IMR-90 (cell line): Measurements from ENCODE around the gene APOA4.

Experiments
- BHLHE40 ChIP-seq: fragments of 150-350 bp; IDR thresholded peaks from 2 replicates; pipeline ENCODE4 v1.6.1; 2016; ENCODE audit warnings: mild to moderate bottlenecking, low read depth, low read length
- CEBPB ChIP-seq: IDR thresholded peaks from 2 replicates; pipeline ENCODE4 v1.6.1; 2012; ENCODE audit warnings: low read depth, low read length, improper control_type of control experiment
- FOS ChIP-seq: fragments of 150-350 bp; IDR thresholded peaks from 2 replicates; pipeline ENCODE4 v1.6.1; 2016; ENCODE audit warnings: low read depth, low read length
- POLR2A ChIP-seq: IDR thresholded peaks from 2 replicates; pipeline ENCODE4 v1.6.1; 2012; ENCODE audit warnings: mild to moderate bottlenecking, low read depth, low read length
- RAD21 ChIP-seq: IDR thresholded peaks from 2 replicates; pipeline ENCODE4 v1.6.1; 2012; ENCODE audit warnings: low read length, improper control_type of control experiment
- SMC3 ChIP-seq: fragments of 150-350 bp; IDR thresholded peaks from 2 replicates; pipeline ENCODE4 v1.6.1; 2016; ENCODE audit warnings: low read depth, mild to moderate bottlenecking, antibody characterized with exemption, low read length, moderate library complexity
- TF ChIP-seq, protein P1 (sequence below): conservative IDR thresholded peaks from 2 replicates; pipeline ENCODE4 v1.5.1; 2012; ENCODE audit warnings: mild to moderate bottlenecking, low read depth, low read length, improper control_type of control experiment

DNA sequence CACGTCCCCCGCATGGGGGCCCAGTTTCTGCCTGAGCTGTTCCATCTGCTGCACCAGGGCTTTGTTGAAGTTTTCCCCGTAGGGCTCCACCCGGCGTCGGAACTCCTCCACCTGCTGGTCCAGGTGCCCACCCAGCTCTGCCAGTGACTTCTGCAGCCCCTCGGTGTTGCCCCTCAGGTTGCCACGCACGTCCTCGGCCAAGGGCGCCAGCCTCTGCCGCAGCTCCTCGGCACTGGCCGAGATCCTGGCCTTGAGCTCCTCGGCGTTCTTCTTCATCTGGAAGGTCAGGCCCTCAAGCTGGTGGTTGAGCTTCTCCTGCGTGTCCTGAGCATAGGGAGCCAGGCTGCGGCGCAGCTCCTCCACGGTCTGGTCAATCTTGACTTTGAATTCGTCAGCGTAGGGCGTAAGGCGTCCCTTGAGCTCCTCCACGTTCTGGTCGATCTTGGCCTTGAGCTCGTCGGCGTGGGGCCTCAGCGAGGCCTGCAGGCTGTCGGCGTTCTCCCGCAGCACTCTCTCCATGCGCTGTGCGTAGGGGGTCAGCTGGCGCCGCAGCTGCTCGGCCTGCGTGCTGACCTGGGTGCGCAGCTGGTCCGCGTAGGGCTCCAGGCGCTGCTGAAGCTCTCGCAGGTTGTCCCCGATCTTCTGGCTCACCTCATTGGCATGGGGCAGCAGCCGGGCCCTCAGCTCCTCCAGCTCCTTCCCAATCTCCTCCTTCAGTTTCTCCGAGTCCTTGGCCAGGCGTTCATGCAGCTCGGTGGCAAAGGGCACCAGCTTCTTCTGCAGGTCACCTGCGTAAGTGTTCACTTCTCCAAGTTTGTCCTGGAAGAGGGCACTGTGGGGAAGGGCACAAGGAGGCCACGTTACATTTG is 1.8 kb downstream of the APOA4 start:
- TF ChIP-seq CEBPB: no peak
- TF ChIP-seq POLR2A: no peak
- TF ChIP-seq, protein P1, sequence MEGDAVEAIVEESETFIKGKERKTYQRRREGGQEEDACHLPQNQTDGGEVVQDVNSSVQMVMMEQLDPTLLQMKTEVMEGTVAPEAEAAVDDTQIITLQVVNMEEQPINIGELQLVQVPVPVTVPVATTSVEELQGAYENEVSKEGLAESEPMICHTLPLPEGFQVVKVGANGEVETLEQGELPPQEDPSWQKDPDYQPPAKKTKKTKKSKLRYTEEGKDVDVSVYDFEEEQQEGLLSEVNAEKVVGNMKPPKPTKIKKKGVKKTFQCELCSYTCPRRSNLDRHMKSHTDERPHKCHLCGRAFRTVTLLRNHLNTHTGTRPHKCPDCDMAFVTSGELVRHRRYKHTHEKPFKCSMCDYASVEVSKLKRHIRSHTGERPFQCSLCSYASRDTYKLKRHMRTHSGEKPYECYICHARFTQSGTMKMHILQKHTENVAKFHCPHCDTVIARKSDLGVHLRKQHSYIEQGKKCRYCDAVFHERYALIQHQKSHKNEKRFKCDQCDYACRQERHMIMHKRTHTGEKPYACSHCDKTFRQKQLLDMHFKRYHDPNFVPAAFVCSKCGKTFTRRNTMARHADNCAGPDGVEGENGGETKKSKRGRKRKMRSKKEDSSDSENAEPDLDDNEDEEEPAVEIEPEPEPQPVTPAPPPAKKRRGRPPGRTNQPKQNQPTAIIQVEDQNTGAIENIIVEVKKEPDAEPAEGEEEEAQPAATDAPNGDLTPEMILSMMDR: no peak
- no peak for TF ChIP-seq RAD21
- TF ChIP-seq SMC3: no peak
- TF ChIP-seq FOS: no peak
- TF ChIP-seq BHLHE40: no peak
